H1 (cell line): ENCODE data around the gene MOK. TPM values are rescaled to one million over a fixed set of nuclear protein-coding genes. Genes with fewer than 3 reads are reported as not detected.

Experiments
- CTCF ChIA-PET: fragments of 300-600 bp; sonication (Branson Sonifier 250); formaldehyde crosslinking; loops from one replicate; lab custom pipeline; 2021; ENCODE audit not compliant: partially characterized antibody; lab: Charles Lee
- POLR2A ChIA-PET: fragments of 300-600 bp; sonication (Branson Sonifier 250); formaldehyde crosslinking; loops from one replicate; lab custom pipeline; 2021; ENCODE audit warnings: inconsistent platforms; ENCODE audit not compliant: partially characterized antibody; lab: Charles Lee
- DNase-seq, 2 experiments: peaks; one replicate each; pipeline versions ENCODE4 v3.0.0 to v3.0.0-alpha.2; 2010 to 2022; ENCODE audit warnings: low spot score in 2 of 2, low read depth in 1 of 2, mixed read lengths in 1 of 2
- FAIRE-seq: peaks from 2 replicates; lab custom pipeline; 2011; peaks lifted over from hg19 to GRCh38; lab: Jason Lieb, UNC
- H2AFZ ChIP-seq: 2 replicates; pipeline ENCODE4 v1.8.1; 2012; ENCODE audit warnings: low read length, inconsistent platforms
- H2AK5ac ChIP-seq: 2 replicates; pipeline ENCODE4 v1.6.1; 2013; ENCODE audit warnings: low read depth, low read length
- H2BK120ac ChIP-seq: replicated peaks from 2 replicates; pipeline ENCODE3; 2013; ENCODE audit warnings: low read depth, low read length, inconsistent platforms
- H2BK12ac ChIP-seq: 2 replicates; pipeline ENCODE4 v1.6.1; 2013; ENCODE audit warnings: low read depth, low read length
- H2BK15ac ChIP-seq: 2 replicates; pipeline ENCODE4 v1.6.1; 2013; ENCODE audit warnings: low read length
- H2BK20ac ChIP-seq: 2 replicates; pipeline ENCODE4 v1.6.1; 2013; ENCODE audit warnings: low read length
- H2BK5ac ChIP-seq: 2 replicates; pipeline ENCODE4 v1.6.1; 2013; ENCODE audit warnings: low read depth, low read length
- H3K14ac ChIP-seq: 2 replicates; pipeline ENCODE4 v1.6.1; 2013; ENCODE audit warnings: inconsistent platforms; ENCODE audit not compliant: insufficient read length
- H3K18ac ChIP-seq: 2 replicates; pipeline ENCODE4 v1.6.1; 2013; ENCODE audit warnings: low read length; ENCODE audit errors: extremely low read depth
- H3K23ac ChIP-seq: 2 replicates; pipeline ENCODE4 v1.6.1; 2013; ENCODE audit warnings: inconsistent platforms; ENCODE audit not compliant: insufficient read length
- H3K23me2 ChIP-seq: 2 replicates; pipeline ENCODE4 v1.6.1; 2013; ENCODE audit warnings: low read depth, low read length
- H3K27ac ChIP-seq: 2 replicates; pipeline ENCODE4 v1.6.1; 2011; ENCODE audit warnings: low read depth, low read length, inconsistent platforms
- H3K27me3 ChIP-seq, 4 experiments: replicated peaks in 1 of 4; 1 replicate in 1 of 4; 2 replicates in 3 of 4; pipeline versions ENCODE4 v1.6.1 to v1.8.1; 2011 to 2013; ENCODE audit warnings: low read length in 3 of 4, mild to moderate bottlenecking in 3 of 4, inconsistent platforms in 2 of 4, mixed read lengths in 2 of 4, moderate library complexity in 1 of 4; ENCODE audit not compliant: control insufficient read depth in 3 of 4, insufficient read depth in 3 of 4; ENCODE audit errors: extremely low read depth in 1 of 4
- H3K36me3 ChIP-seq, 4 experiments: 2 replicates each; pipeline versions ENCODE4 v1.6.1 to v1.8.1; 2011 to 2013; ENCODE audit warnings: mild to moderate bottlenecking in 4 of 4, low read length in 3 of 4, moderate library complexity in 2 of 4, control low read depth in 1 of 4, inconsistent platforms in 1 of 4; ENCODE audit not compliant: insufficient read depth in 4 of 4, control insufficient read depth in 2 of 4
- H3K4ac ChIP-seq: replicated peaks from 2 replicates; pipeline ENCODE3; 2013; ENCODE audit warnings: low read length, low read depth, mixed read lengths, inconsistent platforms; ENCODE audit not compliant: insufficient read length
- H3K4me1 ChIP-seq, 4 experiments: replicated peaks in 1 of 4; 1 replicate in 1 of 4; 2 replicates in 3 of 4; pipeline versions ENCODE4 v1.6.1 to v1.8.1; 2011 to 2013; ENCODE audit warnings: low read length in 3 of 4, inconsistent platforms in 2 of 4, mixed read lengths in 1 of 4; ENCODE audit not compliant: insufficient read depth in 4 of 4, control insufficient read depth in 3 of 4
- H3K4me2 ChIP-seq, 2 experiments: 2 replicates each; pipeline versions ENCODE4 v1.6.1 to v1.8.1; 2011 to 2013; ENCODE audit warnings: low read depth in 2 of 2, low read length in 2 of 2, control low read depth in 1 of 2, inconsistent platforms in 1 of 2, mild to moderate bottlenecking in 1 of 2; ENCODE audit not compliant: insufficient read depth in 1 of 2
- H3K4me3 ChIP-seq, 4 experiments: fragments of 200-600, 300-600 bp in 1 of 4; sonication (generic), shearing (Covaris generic), sonication (Bioruptor Twin) in 1 of 4; 2 replicates each; pipeline versions ENCODE4 v1.5.1 to v1.8.1; 2011 to 2016; ENCODE audit warnings: low read length in 4 of 4, low read depth in 3 of 4, control low read depth in 2 of 4, inconsistent platforms in 2 of 4, mild to moderate bottlenecking in 2 of 4, mixed read lengths in 1 of 4, moderate library complexity in 1 of 4; ENCODE audit not compliant: insufficient read depth in 2 of 4; ENCODE audit errors: extremely low read depth in 1 of 4
- H3K56ac ChIP-seq: replicated peaks from 2 replicates; pipeline ENCODE3; 2013; ENCODE audit warnings: low read depth, mild to moderate bottlenecking, mixed read lengths, low read length, inconsistent platforms; ENCODE audit not compliant: insufficient read length
- H3K79me1 ChIP-seq: 2 replicates; pipeline ENCODE4 v1.6.1; 2013; ENCODE audit warnings: low read depth, low read length, control low read depth
- H3K79me2 ChIP-seq, 2 experiments: 2 replicates each; pipeline versions ENCODE4 v1.6.1 to v1.8.1; 2012 to 2013; ENCODE audit warnings: low read length in 2 of 2, mild to moderate bottlenecking in 2 of 2, inconsistent platforms in 1 of 2; ENCODE audit not compliant: insufficient read depth in 2 of 2, control insufficient read depth in 1 of 2
- H3K9ac ChIP-seq, 4 experiments: replicated peaks in 1 of 4; 1 replicate in 1 of 4; 2 replicates in 3 of 4; pipeline versions ENCODE4 v1.6.1 to v1.8.1; 2011 to 2013; ENCODE audit warnings: low read depth in 3 of 4, low read length in 3 of 4, control low read depth in 2 of 4, mild to moderate bottlenecking in 2 of 4, moderate library complexity in 2 of 4, inconsistent platforms in 1 of 4; ENCODE audit errors: extremely low read depth in 1 of 4
- H3K9me3 ChIP-seq, 2 experiments: 2 replicates each; pipeline versions ENCODE4 v1.6.1 to v1.8.1; 2012 to 2013; ENCODE audit warnings: mild to moderate bottlenecking in 2 of 2, moderate library complexity in 2 of 2, control low read depth in 1 of 2, inconsistent platforms in 1 of 2, low read depth in 1 of 2, low read length in 1 of 2, mixed read lengths in 1 of 2; ENCODE audit not compliant: insufficient read depth in 2 of 2
- H4K20me1 ChIP-seq, 2 experiments: replicated peaks in 1 of 2; 2 replicates each; pipeline versions ENCODE3 to v1.8.1; 2011 to 2013; ENCODE audit warnings: inconsistent platforms in 2 of 2, low read length in 2 of 2, mild to moderate bottlenecking in 1 of 2; ENCODE audit not compliant: insufficient read depth in 2 of 2, control insufficient read depth in 1 of 2
- H4K5ac ChIP-seq: 2 replicates; pipeline ENCODE4 v1.6.1; 2013; ENCODE audit warnings: low read length, low read depth, mixed read lengths, inconsistent platforms; ENCODE audit not compliant: insufficient read length
- H4K8ac ChIP-seq: 2 replicates; pipeline ENCODE4 v1.8.0; 2013; ENCODE audit warnings: mild to moderate bottlenecking, moderate library complexity, low read length, inconsistent platforms; ENCODE audit not compliant: insufficient read depth; ENCODE audit errors: extremely low read depth
- H4K91ac ChIP-seq: replicated peaks from 2 replicates; pipeline ENCODE3; 2013; ENCODE audit warnings: low read length, mixed read lengths, inconsistent platforms; ENCODE audit not compliant: insufficient read length
- HDAC6 ChIP-seq: IDR thresholded peaks from one replicate; pipeline ENCODE4 v1.7.1; 2012; ENCODE audit warnings: low read depth, mild to moderate bottlenecking, inconsistent platforms, low read length, moderate library complexity
- SP2 ChIP-seq: IDR thresholded peaks from 2 replicates; pipeline ENCODE4 v1.6.1; 2012; ENCODE audit warnings: mild to moderate bottlenecking, low read length, inconsistent platforms
- TBP ChIP-seq: IDR thresholded peaks from 2 replicates; pipeline ENCODE4 v1.6.1; 2011; ENCODE audit warnings: low read depth, low read length, improper control_type of control experiment
- ZNF274 ChIP-seq: IDR thresholded peaks from 2 replicates; pipeline ENCODE4 v1.7.0; 2012; ENCODE audit warnings: low read length, borderline replicate concordance; ENCODE audit errors: extremely low read depth
- WGBS, 2 experiments: shearing (Covaris generic) in 1 of 2; methylation state at CpG; one replicate each; pipeline versions ENCODE4 v1.1.6 to v1.1.7; 2013 to 2015; ENCODE audit warnings: low lambda C conversion rate in 2 of 2, mixed read lengths in 2 of 2, inconsistent platforms in 1 of 2, low coverage in 1 of 2, missing lambda C conversion rate in 1 of 2; ENCODE audit not compliant: insufficient replicate concordance in 2 of 2, insufficient coverage in 1 of 2, insufficient read length in 1 of 2; ENCODE audit errors: extremely low coverage in 1 of 2, missing lambda C conversion rate in 1 of 2; 5-methylcytosine and 5-hydroxymethylcytosine counted together
- polyA plus RNA-seq, 7 experiments: library from polyadenylated mRNA; depleted of rRNA in 3 of 7; stranded (reverse) in 5 of 7; unstranded in 2 of 7; fragments of >200 nt in 5 of 7; fragments of 200-250 nt in 2 of 7; gene quantifications; 1 replicate in 5 of 7; 2 replicates in 1 of 7; 4 replicates in 1 of 7; pipeline versions ENCODE4 v1.2.1 to v1.2.3, GENCODE V29; 2011 to 2013; ENCODE audit warnings: missing spikeins in 2 of 7, mixed read lengths in 2 of 7
- total RNA-seq: library from RNA; stranded (reverse); fragmentation: NEBNext Ultra II Directional; extraction: Animal tissue kit (Norgen Biotek cat#: 25700); gene quantifications from 2 replicates; pipeline ENCODE4 v1.2.1, GENCODE V29; 2021

MOK gene
- total and polyA plus RNA-seq, 2 of the 8 experiments (the other 6 are each of a cell fraction or from before 2014, with no cell fraction given): 2.1 to 2.5 TPM

DNA sequence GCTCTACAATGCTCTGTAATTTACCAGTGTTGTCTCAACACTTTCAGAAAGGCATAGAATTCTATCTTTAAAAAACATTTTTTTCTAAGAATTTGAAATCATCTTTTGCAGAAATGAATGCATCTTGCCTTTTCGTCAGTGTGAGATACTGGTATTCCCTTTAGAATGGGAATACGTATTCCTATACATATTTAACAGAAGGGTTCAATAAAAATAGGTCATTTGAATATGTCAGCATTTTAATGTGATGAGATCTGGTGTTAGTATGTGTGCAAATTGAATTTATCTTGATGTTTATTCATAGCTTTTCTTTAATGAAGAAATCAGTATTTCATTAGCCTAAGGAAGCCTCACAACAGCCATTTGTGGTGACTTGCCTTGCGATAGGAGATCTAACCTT is 121.1 kb downstream of the MOK start:
- Histone ChIP-seq H2BK12ac (no peak overlapping the region), H3K36me3 (no peaks in the 10 kb centered on the region; a peak in 1 of 8 replicates), H2BK5ac (no peak overlapping the region), H3K23ac (no peak overlapping the region), H3K14ac (no peak overlapping the region), H3K9me3 (no peaks in the 10 kb centered on the region), H2BK120ac (no peak overlapping the region), H3K18ac (no peak overlapping the region), H4K8ac (no peak overlapping the region), H2BK15ac (no peak overlapping the region), H3K4me1 (peaks cover 0 to 9% (median 2%) of the 10 kb centered on the region in 4 experiments; a peak in 4 of 7 replicates), H3K4me3 (no peak overlapping the region), H3K79me1 (peaks cover 14% of the 10 kb centered on the region), H2BK20ac (no peak overlapping the region), H4K5ac (no peak overlapping the region), H3K23me2 (no peaks in the 10 kb centered on the region), H4K91ac (no peak overlapping the region), H2AFZ (no peak overlapping the region), H3K9ac (no peak overlapping the region)
- ChIA-PET POLR2A (interaction anchor here (1.3 kb wide), 1 partner anchor 22 kb away, joined by 3 read pairs; no protein-coding TSS in a partner anchor), CTCF (interaction anchor here (0.6 to 1.6 kb wide), 4 partner anchors 13 to 216 kb away, joined by 3 to 5 read pairs (median 3); no protein-coding TSS in a partner anchor)
- DNase-seq (no peak), FAIRE-seq (no peak)
- no peak for TF ChIP-seq TBP
- TF ChIP-seq HDAC6: no peak
- no peak for TF ChIP-seq SP2
- TF ChIP-seq ZNF274: no peak
- TF ChIP-seq, all 59 proteins: peak for 0
- peaks cover 0 to 86% of the 10 kb centered on the region in 2 experiments; a peak in 3 of 4 replicates for H3K79me2 ChIP-seq
- H3K27me3 ChIP-seq: no peaks in the 10 kb centered on the region
- H3K4me2 ChIP-seq: no peak overlapping the region
- H4K20me1 ChIP-seq: peaks cover 0 to 5% of the 10 kb centered on the region in 2 experiments
- H3K4ac ChIP-seq: no peak overlapping the region
- H3K27ac ChIP-seq: no peak overlapping the region
- WGBS, 2 experiments: 84% methylated on average over 3 of the region's 3 CpGs; no CpG with 5 or more reads in 1 of the 2 experiments
- H3K56ac ChIP-seq: no peak overlapping the region
- no peak overlapping the region for H2AK5ac ChIP-seq
